NCI-H128 (cell line): Measurements from ENCODE around the gene SEC11A.
"Not testable (repeated sequence)": the region's sequence is repeated elsewhere in the genome, so short reads cannot be mapped to it uniquely, and the experiment has no call there.

Experiments
- DNase-seq: peaks from one replicate; lab custom pipeline; 2025; ENCODE audit not compliant: unreplicated experiment; lab: John Stamatoyannopoulos, UW

The SEC11A gene

DNA sequence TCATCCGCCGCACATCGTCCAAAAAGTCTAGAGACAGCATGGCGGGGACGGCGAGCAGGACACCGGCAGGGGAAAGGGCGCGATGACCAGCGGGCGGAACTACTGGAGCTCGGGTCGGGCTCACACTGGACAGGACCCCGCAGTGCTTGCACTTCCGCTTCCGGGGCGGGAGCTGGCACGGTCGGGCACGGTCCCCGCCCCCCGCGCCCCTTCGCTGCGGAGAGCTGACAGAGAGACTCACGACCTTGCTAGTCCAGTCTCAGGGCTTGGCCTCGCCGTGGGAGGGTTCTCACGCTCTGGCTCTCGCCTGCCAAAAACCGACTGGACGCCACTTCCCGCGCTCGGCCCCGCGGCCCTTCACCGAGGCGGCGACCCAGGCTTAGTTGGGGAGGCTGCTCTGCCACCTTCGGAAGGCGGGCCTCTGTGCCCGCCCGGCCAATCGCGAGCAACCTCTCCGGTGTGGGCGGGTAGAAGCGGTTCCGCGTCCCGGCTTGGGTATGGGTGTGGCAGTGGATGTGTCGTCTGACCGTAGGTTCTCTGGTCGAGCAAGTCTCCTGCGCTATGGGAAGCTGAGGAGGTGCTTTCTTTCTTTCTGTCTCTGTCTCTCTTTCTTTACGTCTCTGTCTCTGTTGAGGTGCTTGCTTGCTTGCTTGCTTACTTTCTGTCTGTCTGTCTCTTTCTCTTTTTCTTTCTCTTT is at the start of gene SEC11A:
Gene SEC11A (minus strand): TSS at position 104 of the 697 bp plus-strand sequence. CDS start 64 bp downstream, at position 40.
- peak; percentile 56 for DNase-seq

- DNase-seq = no peak
These were observed 49.7 kb upstream of the SEC11A start for GRCh38 chr15:84765675-84766074.

GRCh38 chr15:84764989-84765388 is 49.0 kb upstream of the SEC11A start:
- no peak for DNase-seq

DNA sequence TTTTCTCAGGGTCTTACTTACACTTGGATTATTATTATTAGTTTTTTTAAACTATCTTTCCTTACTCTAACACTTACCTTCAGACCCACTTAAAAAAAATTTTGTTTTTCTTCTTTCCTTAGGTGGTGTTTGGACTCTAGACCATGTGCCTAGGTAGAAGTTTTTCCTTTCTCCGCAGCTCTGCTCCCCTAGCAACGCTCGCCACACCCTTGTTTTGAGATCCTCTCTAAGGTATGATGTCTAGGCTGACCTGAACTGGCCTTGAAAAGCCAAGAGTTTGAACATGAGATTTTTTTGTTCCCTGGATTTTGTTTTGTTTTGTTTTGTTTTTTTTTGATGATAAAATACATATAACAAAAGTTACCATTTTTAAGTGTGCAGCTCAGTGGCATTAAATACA is 48.6 kb upstream of the SEC11A start:
- DNase-seq = no peak

DNA sequence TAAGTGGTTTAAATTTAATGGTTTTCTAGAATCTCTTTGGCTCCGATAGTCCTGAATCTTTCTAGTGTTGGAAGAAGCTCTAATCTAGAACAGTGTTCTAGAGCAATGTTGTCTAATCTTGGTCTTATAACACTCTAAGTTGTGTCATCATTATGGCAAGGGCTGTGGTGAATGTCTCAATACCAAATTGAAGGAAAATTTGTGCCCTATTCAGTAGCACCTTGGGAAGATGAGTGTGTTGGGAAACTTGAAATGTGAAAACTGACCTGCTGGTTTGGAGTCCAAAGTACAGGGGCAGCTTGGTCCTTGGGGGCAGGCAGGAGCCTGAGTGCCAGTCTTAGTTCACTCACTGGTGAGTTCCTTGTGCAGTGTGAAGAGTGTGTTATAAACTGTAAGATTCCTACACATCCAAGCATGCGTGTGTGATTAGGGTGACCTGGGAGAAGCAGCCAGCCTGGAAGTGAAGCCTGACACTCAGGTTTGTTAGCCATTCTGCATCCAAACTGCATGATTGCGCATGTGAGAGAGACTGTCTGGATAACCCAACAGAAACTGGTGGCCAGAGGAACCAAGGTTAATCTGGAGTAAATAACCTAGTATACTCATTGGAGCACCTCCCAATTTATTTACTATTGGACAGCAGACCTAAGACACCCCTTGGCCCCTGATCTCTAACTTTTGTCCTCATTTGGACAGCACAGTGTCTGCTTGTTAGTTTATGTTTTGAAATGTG is 47.1 kb upstream of the SEC11A start:
- no peak for DNase-seq

DNA sequence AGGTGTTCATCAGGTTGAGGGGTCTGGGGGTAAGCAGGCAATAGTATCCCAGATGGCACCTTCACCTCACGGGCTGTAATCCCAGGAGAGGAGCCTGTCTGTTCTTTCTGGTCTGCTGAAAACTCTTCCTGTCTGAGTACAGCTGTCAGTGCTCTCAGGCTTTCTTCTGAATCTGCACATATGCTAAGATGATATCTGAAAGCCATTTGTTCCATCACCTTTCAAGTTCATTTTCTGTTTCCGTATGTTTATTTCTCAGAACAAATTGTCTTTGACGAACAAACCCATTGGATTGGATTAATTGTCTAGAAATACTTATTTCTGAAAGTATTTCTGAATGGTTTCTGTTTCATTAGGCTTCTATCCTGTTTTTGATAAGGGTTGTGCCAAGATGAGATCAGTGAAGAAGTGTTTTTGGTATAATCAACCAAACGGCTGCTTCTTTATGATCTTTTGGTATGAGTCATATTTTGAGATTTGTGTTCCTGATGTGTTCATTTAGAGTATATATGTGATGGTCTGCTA is 45.7 kb upstream of the SEC11A start:
- no peak for DNase-seq

DNA sequence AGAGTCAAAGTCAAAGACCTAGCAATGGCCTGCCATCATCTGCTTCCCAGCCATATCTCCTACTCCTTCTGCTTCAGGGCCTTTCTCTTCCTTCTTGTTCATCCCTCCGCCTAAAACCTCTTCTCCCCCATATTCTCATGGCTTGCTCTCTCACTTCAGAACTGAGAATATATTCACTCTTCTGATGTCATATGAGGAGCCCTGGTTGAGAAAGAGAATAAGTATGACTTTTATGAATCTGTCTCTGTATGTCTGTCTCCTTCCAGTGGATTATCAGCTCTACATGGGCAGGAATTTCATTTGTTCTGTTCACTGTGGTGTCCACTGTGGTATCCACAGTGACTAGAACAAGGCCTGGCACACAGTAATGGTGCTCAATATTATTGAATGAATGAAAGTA is 44.3 kb upstream of the SEC11A start:
- no peak for DNase-seq

DNA sequence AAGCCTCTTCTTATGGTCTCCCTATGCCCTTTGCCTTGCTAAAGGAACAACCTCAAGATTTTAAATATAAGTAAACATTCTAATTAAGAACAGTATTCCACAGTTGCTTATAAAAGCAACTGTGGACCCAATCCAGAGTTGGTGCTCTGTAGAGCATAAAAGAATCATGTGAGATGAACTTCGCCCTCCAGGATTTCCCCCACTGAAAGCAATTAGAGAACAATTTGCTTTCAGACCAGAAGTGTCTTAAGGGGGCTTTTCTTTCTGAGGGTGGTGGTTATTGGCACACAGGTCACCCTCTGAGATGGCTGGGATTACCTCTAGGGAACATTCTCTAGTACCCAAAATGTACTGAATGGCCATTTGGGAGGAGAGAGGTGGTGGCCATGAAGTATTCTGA is 43.1 kb upstream of the SEC11A start:
- DNase-seq = no peak

GRCh38 chr15:84755736-84756527 is 40.0 kb upstream of the SEC11A start:
- DNase-seq = no peak

DNA sequence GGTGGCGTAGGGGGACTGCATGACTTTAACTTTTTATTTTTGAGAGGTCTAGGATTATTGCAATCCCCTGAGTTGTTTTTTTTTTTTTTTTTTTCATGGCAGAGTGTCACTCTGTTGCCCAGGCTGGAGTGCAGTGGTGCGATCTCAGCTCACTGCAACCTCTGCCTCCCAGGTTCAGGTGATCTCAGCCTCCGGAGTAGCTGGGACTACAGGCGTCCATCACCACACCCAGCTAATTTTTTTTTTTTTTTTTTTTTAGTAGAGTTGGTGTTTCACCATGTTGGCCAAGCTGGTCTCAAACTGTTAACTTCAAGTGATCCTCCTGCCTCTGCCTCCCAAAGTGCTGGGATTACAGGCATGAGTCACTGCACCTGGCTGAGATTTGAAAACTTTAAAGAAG is 39.0 kb upstream of the SEC11A start:
- not testable (repeated sequence) for DNase-seq

DNA sequence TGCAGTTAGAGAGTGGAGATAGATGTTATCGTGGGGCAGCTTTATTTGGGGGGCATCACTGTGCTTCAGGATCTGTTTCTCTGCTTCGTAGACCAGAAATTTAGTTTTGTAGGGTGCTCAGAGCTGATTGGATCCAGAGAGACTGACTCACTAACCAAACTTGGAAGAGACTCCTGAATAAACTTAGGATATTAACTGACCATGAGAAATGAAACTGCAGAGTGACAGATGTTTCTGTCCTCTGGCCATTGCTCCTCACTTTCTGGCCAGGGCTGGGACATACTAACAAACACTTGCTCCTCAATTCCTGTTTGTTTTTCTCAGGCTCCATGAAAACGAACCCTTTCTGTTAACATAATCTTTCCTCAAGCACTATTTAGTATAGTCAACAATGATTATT is 36.8 kb upstream of the SEC11A start:
- DNase-seq = no peak

GRCh38 chr15:84752195-84752594 is 36.3 kb upstream of the SEC11A start:
- DNase-seq = no peak

DNA sequence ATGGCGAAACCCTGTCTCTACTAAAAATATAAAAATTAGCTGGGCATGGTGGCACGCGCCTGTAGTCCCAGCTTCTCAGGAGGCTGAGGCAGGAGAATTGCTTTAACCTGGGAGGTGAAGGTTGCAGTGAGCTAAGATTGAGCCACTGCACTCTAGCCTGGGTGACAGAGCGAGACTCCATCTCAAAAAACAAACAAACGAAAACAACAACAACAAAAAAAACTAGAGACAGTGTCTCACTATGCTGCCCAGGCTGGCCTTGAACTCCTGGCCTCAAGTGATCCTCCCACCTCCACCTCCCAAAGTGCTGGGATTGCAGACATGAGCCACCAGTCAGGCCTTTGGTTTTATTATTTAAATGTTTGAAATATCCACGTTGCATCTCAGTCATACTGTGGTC is 35.8 kb upstream of the SEC11A start:
- not testable (repeated sequence) for DNase-seq

- DNase-seq = no peak
These were observed 34.7 kb upstream of the SEC11A start for GRCh38 chr15:84750583-84751092.

GRCh38 chr15:84749111-84749991 is 33.4 kb upstream of the SEC11A start:
- DNase-seq = no peak

DNA sequence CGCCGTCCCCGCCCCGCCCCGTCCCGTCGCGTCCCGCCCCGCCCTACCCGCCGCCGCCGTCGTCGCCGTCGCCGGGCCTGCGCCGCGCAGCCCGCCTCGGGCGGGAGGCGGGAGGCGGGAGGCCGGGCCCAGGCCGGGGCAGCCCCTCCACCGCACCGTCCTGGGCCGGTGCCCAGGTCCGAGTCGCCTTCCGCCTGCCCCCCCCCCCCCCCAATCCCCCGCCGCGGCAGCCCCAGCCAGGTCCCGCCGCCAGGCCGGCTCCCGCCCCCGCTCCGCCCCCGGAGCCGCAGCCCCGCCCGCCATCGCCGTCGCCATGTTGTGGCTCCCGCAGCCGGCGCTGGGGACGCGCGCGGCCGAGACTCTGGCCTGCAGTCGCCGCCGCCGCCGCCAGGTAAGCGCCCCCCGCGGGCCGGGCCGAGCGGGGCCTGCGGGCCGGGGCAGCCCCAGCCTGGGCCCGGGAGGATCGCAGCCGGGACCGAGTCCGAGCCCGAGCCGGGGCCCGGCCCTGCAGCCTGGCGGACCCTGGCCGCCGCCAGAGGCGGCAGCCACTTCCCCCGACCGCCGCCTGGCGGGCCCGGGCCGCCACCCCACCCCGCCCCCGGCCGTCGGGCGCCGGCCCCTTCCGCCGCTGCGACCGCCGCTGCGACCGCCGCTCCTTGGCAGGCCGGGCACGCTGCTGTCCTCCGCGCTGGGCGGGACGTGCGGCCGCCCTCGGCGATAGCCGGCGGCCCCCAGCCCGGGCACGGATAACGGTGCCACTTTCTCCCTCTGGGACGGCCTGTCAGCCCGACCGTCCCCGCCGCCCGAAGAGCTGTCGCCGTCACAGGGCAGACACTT is 32.6 kb upstream of the SEC11A start, which contains the start of gene ZNF592:
Gene ZNF592 (plus strand): TSS at position 319 of the 837 bp plus-strand sequence. CDS start 34,084 bp downstream, outside the sequence.
- DNase-seq = no peak

- no peak for DNase-seq
These were observed 31.7 kb upstream of the SEC11A start for GRCh38 chr15:84747416-84748273.

DNA sequence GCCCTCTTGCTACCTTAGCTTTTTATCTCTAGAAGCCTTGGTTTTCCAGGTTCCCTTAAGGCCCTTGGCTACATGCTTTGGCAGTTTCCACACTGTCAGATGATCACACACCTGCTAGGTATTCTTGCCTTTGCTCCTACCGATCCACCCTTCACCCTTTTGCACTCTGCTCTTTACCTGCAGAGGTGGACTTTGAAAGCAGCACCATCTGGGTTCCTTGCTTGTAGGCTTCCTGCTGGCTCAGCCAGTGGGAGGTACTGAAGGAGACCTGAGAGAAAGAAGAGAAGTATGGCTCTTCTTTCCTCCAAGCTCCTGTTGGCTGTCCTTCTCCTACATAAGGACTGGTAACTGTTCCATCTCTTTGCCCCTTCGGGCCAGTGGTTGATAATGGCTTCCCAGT is 25.2 kb upstream of the SEC11A start:
- DNase-seq = no peak
